VCaP (cell line): ENCODE results near the gene SLC22A15.

ENCODE experiments used
- H3K27ac ChIP-seq: fragments of 450-650 bp; 2 replicates; pipeline ENCODE4 v1.5.1; 2017
- TF ChIP-seq, protein P1 (sequence below): fragments of 450-650 bp; conservative IDR thresholded peaks from 2 replicates; pipeline ENCODE4 v1.5.1; 2017; ENCODE audit warnings: mild to moderate bottlenecking, moderate library complexity

SLC22A15 gene

GRCh38 chr1:116115476-116116439, 139.4 kb downstream of the SLC22A15 start:
- TF ChIP-seq, protein P1, sequence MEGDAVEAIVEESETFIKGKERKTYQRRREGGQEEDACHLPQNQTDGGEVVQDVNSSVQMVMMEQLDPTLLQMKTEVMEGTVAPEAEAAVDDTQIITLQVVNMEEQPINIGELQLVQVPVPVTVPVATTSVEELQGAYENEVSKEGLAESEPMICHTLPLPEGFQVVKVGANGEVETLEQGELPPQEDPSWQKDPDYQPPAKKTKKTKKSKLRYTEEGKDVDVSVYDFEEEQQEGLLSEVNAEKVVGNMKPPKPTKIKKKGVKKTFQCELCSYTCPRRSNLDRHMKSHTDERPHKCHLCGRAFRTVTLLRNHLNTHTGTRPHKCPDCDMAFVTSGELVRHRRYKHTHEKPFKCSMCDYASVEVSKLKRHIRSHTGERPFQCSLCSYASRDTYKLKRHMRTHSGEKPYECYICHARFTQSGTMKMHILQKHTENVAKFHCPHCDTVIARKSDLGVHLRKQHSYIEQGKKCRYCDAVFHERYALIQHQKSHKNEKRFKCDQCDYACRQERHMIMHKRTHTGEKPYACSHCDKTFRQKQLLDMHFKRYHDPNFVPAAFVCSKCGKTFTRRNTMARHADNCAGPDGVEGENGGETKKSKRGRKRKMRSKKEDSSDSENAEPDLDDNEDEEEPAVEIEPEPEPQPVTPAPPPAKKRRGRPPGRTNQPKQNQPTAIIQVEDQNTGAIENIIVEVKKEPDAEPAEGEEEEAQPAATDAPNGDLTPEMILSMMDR, result no peak

GRCh38 chr1:116118471-116118870, 142.2 kb downstream of the SLC22A15 start:
- no peak overlapping the region for H3K27ac ChIP-seq
- TF ChIP-seq, protein P1, result no peak

More at GRCh38 chr1:116115476-116116439, 139.4 kb downstream of the SLC22A15 start:
- no peak overlapping the region for H3K27ac ChIP-seq
